Measurements from ENCODE around the gene TTC3. TPM values are rescaled to one million over a fixed set of nuclear protein-coding genes. Genes with fewer than 3 reads are reported as not detected.

The TTC3 gene
- total and polyA plus RNA-seq, 2 donors, result 56.5 to 670 TPM

DNA sequence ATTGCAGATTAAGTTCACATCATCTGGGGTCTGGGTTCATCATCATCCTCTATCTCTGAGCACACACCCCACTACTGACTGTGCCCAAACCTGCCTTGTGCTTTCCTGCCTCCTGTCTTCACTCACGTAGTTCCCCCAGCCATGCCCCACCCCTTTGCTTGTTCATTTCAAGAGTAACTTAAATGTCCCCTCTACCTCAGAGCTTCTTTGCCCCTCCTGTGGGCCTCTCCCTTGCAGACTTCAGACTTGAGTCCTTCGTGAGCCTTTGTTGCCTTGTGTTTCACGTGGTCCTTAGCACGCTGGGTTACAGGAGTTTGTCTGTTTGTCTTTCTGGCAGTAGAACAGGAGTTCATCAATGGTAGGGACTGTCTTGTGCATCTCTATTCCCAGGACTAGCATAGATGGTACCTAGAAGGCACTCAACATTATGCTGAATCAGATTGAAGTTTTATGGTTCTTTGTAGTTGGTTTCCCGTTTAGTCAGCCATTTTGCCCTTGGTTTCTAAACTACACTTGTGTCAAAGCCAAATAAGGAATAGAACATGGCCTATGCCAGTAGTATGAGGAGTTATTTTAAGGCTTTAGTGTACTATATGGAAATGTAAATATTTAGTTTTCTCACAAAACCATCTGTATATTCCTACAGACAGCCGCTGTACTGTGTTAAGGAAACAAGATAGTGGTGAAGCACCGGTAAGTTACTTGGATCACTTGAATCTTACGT is 86.2 kb downstream of the TTC3 start:
- Histone ChIP-seq H3K27ac (ENCODE audit: low read depth) (no peak overlapping the region), H3K4me1 (ENCODE audit: insufficient read depth) (no peaks in the 10 kb centered on the region), H3K36me3 (ENCODE audit: insufficient read depth) (no peaks in the 10 kb centered on the region), H3K4me3 (ENCODE audit: low read depth, low read length) (no peak overlapping the region)
- WGBS, result 54% methylated on average over 8 of the region's 8 CpGs
- no peak for DNase-seq (ENCODE audit: extremely low spot score)

- Histone ChIP-seq H3K4me3 (ENCODE audit: low read depth, low read length) (no peak overlapping the region), H3K4me1 (ENCODE audit: insufficient read depth) (no peaks in the 10 kb centered on the region), H3K36me3 (ENCODE audit: insufficient read depth) (no peaks in the 10 kb centered on the region), H3K27ac (ENCODE audit: low read depth) (no peak overlapping the region)
- WGBS, result 47% methylated on average over 1 of the region's 1 CpG
- no peak for DNase-seq (ENCODE audit: extremely low spot score)
These were observed 86.9 kb downstream of the TTC3 start for GRCh38 chr21:37159949-37160348.

- Histone ChIP-seq H3K4me3 (ENCODE audit: low read depth, low read length) (no peak overlapping the region), H3K27ac (ENCODE audit: low read depth) (no peak overlapping the region), H3K36me3 (ENCODE audit: insufficient read depth) (peaks cover 11% of the 10 kb centered on the region), H3K4me1 (ENCODE audit: insufficient read depth) (no peaks in the 10 kb centered on the region)
- no peak for DNase-seq (ENCODE audit: extremely low spot score)
These were observed 91.7 kb downstream of the TTC3 start for GRCh38 chr21:37164742-37165141.

- WGBS, result 62% methylated on average over 4 of the region's 4 CpGs
- Histone ChIP-seq H3K4me1 (ENCODE audit: insufficient read depth) (no peaks in the 10 kb centered on the region), H3K4me3 (ENCODE audit: low read depth, low read length) (no peak overlapping the region), H3K27ac (ENCODE audit: low read depth) (no peak overlapping the region), H3K36me3 (ENCODE audit: insufficient read depth) (peaks cover 11% of the 10 kb centered on the region)
- DNase-seq (ENCODE audit: extremely low spot score), result no peak
These were observed 92.5 kb downstream of the TTC3 start for GRCh38 chr21:37165586-37165985.

DNA sequence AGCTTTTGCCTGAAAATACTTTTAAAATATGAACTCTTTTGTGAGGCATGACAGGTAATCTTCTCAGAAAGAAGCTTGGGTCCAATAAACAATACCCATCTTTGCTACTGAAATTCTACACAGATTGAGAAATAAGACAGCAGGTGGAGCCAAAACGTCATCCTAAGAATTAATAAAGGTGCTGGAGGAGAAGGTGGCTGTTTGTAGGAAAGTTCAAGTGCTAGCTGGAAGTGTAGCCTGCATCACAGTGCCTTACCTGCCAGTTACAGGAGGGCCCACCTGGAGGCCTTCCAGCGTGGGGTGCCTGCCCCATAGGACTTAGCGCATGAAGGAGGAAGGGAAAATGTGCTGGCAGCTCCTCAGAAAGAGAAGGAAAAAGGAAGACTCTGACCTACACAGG is 93.7 kb downstream of the TTC3 start:
- no peak for DNase-seq (ENCODE audit: extremely low spot score)
- H3K36me3 ChIP-seq (ENCODE audit: insufficient read depth), result peaks cover 11% of the 10 kb centered on the region
- H3K27ac ChIP-seq (ENCODE audit: low read depth), result no peak overlapping the region
- 44% methylated on average over 3 of the region's 3 CpGs for WGBS
- no peaks in the 10 kb centered on the region for H3K4me1 ChIP-seq (ENCODE audit: insufficient read depth)
- H3K4me3 ChIP-seq (ENCODE audit: low read depth, low read length), result no peak overlapping the region

GRCh38 chr21:37168666-37169065 is 95.6 kb downstream of the TTC3 start:
- Histone ChIP-seq H3K36me3 (ENCODE audit: insufficient read depth) (peaks cover 11% of the 10 kb centered on the region), H3K4me1 (ENCODE audit: insufficient read depth) (no peaks in the 10 kb centered on the region), H3K27ac (ENCODE audit: low read depth) (no peak overlapping the region), H3K4me3 (ENCODE audit: low read depth, low read length) (no peak overlapping the region)
- 97% methylated on average over 4 of the region's 4 CpGs for WGBS
- no peak for DNase-seq (ENCODE audit: extremely low spot score)

- no peaks in the 10 kb centered on the region for H3K4me1 ChIP-seq (ENCODE audit: insufficient read depth)
- no peak for DNase-seq (ENCODE audit: extremely low spot score)
- H3K4me3 ChIP-seq (ENCODE audit: low read depth, low read length), result no peak overlapping the region
- no peak overlapping the region for H3K27ac ChIP-seq (ENCODE audit: low read depth)
- 85% methylated on average over 3 of the region's 3 CpGs for WGBS
- peaks cover 5% of the 10 kb centered on the region for H3K36me3 ChIP-seq (ENCODE audit: insufficient read depth)
These were observed 99.6 kb downstream of the TTC3 start for GRCh38 chr21:37172646-37173045.

- no peak overlapping the region for H3K4me3 ChIP-seq (ENCODE audit: low read depth, low read length)
- no peaks in the 10 kb centered on the region for H3K36me3 ChIP-seq (ENCODE audit: insufficient read depth)
- DNase-seq (ENCODE audit: extremely low spot score), result no peak
- no peaks in the 10 kb centered on the region for H3K4me1 ChIP-seq (ENCODE audit: insufficient read depth)
- WGBS, result 81% methylated on average over 5 of the region's 5 CpGs
- no peak overlapping the region for H3K27ac ChIP-seq (ENCODE audit: low read depth)
These were observed 103.7 kb downstream of the TTC3 start for GRCh38 chr21:37176716-37177115.

DNA sequence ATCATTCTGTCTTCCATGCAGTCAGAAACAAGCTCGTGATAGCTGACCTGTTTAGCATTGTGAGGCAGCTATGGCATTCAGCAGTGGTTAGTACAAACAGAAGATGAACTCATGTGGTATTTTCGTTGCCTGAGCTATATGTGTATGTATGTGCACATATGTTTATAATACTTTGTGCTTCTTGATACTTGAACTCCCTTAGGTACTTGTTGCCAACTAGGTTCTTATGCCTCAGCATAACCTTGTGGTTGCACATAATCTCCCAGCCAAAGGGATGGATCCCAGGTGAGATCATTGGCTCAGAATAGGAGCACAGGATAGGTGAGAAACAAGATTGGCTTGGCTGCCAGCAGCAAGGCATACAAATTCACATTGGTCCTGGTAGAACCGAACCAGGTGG is 108.0 kb downstream of the TTC3 start:
- no peak for DNase-seq (ENCODE audit: extremely low spot score)
- 82% methylated on average over 3 of the region's 3 CpGs for WGBS
- no peak overlapping the region for H3K27ac ChIP-seq (ENCODE audit: low read depth)
- no peak overlapping the region for H3K4me3 ChIP-seq (ENCODE audit: low read depth, low read length)
- H3K36me3 ChIP-seq (ENCODE audit: insufficient read depth), result no peaks in the 10 kb centered on the region
- no peaks in the 10 kb centered on the region for H3K4me1 ChIP-seq (ENCODE audit: insufficient read depth)

DNA sequence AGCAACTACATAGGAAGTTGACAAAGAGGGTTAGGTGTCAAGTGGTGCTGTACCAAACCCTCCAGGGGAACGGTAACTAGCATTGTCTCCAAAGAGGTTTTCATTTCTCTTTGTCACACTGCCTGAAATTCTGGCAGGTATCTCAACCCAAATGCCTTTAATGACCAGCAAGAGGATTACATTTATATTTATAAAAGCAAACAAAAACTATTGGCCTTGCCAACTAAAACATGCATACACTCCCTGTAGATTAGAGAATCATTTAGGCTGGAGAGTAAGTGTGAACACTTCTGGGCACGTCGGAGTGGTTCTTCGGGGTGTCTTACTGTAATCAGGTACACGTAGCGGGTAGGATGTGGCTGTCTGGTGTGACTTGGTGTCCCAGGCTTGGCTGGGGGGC is 109.2 kb downstream of the TTC3 start:
- H3K4me1 ChIP-seq (ENCODE audit: insufficient read depth), result no peaks in the 10 kb centered on the region
- H3K27ac ChIP-seq (ENCODE audit: low read depth), result no peak overlapping the region
- WGBS, result 92% methylated on average over 6 of the region's 6 CpGs
- no peak overlapping the region for H3K4me3 ChIP-seq (ENCODE audit: low read depth, low read length)
- no peaks in the 10 kb centered on the region for H3K36me3 ChIP-seq (ENCODE audit: insufficient read depth)
- DNase-seq (ENCODE audit: extremely low spot score), result no peak

DNA sequence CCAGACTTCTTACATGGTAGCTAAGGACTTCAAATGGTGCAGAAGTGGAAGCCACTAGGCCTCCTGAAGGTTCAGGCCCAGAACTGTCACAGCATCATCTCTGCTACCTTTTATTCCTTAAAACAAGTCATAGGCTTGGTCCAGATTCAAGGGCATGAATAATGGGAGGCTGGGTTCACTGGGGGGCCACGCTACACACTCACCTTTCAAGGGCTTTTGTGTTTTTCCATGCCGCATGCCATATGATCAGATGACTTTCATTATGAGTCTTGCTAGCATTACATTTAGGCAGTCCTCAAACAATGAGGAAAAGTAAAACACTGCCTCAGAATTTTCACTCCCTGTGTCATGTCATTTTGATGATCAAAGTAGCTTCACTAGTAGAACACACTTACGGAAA is 110.7 kb downstream of the TTC3 start:
- Histone ChIP-seq H3K4me1 (ENCODE audit: insufficient read depth) (no peaks in the 10 kb centered on the region), H3K27ac (ENCODE audit: low read depth) (no peak overlapping the region), H3K4me3 (ENCODE audit: low read depth, low read length) (no peak overlapping the region), H3K36me3 (ENCODE audit: insufficient read depth) (no peaks in the 10 kb centered on the region)
- DNase-seq (ENCODE audit: extremely low spot score), result no peak
- 96% methylated on average over 3 of the region's 3 CpGs for WGBS

DNA sequence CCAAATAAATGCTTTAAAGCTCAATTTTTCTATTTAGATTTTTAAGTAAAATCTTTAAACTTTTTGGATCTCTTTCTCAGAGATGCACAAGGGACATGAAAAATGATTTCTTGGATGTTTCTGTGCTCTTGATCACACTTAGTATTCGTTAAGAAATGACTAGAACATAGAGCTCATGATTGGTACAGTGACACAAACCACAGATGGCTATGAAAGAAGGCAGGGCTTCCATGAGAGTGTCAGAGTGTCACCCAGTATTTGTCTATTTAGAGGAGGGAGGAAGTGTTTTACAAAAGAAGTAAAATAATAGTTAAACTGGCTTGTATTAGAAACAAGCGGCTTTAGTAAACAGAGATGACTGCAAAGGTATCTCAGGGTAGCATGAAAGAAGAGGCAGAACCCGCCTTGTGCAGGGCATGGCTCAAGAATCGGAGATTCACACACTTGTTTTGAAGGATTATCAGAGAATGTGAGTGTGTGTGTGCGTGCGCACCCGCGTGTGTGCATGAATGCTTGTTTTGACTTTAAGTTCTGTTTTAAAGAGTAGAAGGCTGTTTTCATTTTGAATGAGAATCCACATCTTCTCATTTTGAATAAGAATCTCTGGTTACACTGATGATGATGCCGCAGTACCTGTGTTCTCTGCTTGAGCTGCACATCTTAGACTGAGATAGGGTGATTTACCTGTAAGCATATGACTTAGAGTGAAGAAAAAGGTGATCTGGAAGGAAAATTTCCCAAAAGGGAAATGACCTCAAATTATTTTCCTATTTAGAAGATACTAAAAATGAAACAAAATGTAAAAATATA is 111.9 kb downstream of the TTC3 start:
- no peaks in the 10 kb centered on the region for H3K36me3 ChIP-seq (ENCODE audit: insufficient read depth)
- WGBS, result 91% methylated on average over 9 of the region's 9 CpGs

GRCh38 chr21:37186983-37187382 is 113.9 kb downstream of the TTC3 start:
- 81% methylated on average over 2 of the region's 2 CpGs for WGBS
- H3K36me3 ChIP-seq (ENCODE audit: insufficient read depth), result no peaks in the 10 kb centered on the region
- no peak overlapping the region for H3K27ac ChIP-seq (ENCODE audit: low read depth)
- H3K4me3 ChIP-seq (ENCODE audit: low read depth, low read length), result no peak overlapping the region
- no peak for DNase-seq (ENCODE audit: extremely low spot score)
- no peaks in the 10 kb centered on the region for H3K4me1 ChIP-seq (ENCODE audit: insufficient read depth)

More for the DNA sequence above, 111.9 kb downstream of the TTC3 start:
- H3K4me1 ChIP-seq (ENCODE audit: insufficient read depth), result no peaks in the 10 kb centered on the region
- DNase-seq (ENCODE audit: extremely low spot score), result no peak
- H3K4me3 ChIP-seq (ENCODE audit: low read depth, low read length), result no peak overlapping the region
- H3K27ac ChIP-seq (ENCODE audit: low read depth), result no peak overlapping the region

- WGBS, result 95% methylated on average over 1 of the region's 1 CpG
- H3K4me3 ChIP-seq (ENCODE audit: low read depth, low read length), result no peak overlapping the region
- H3K36me3 ChIP-seq (ENCODE audit: insufficient read depth), result peaks cover 3% of the 10 kb centered on the region
- no peak for DNase-seq (ENCODE audit: extremely low spot score)
- H3K27ac ChIP-seq (ENCODE audit: low read depth), result no peak overlapping the region
- no peaks in the 10 kb centered on the region for H3K4me1 ChIP-seq (ENCODE audit: insufficient read depth)
These were observed 115.8 kb downstream of the TTC3 start for GRCh38 chr21:37188825-37189224.

All from urinary bladder (tissue), 4 donors.